HepG2 (cell line): ENCODE measurements around the gene WBP1. TPM values are rescaled to one million over a fixed set of nuclear protein-coding genes. Genes with fewer than 3 reads are reported as not detected.

Experiments
- ASH2L ChIP-seq: fragments of 300-600, 200-600 bp; sonication (generic); IDR thresholded peaks from 2 replicates; pipeline ENCODE4 v1.7.0; 2017; ENCODE audit warnings: low read depth, mild to moderate bottlenecking, moderate library complexity, mixed read lengths, low read length; ENCODE audit not compliant: insufficient read length
- ATF7 ChIP-seq, 2 experiments: fragments of 450-650 bp in 1 of 2; sonication (generic) in 1 of 2; formaldehyde crosslinking in 1 of 2; IDR thresholded peaks; 2 replicates each; pipeline versions ENCODE4 v1.4.0 to v1.6.1; 2016 to 2020; ENCODE audit warnings: antibody characterized with exemption in 1 of 2, mild to moderate bottlenecking in 1 of 2, missing genetic modification reagents in 1 of 2
- ELF3 ChIP-seq: IDR thresholded peaks from 2 replicates; pipeline ENCODE4 v1.6.1; 2016; ENCODE audit warnings: missing genetic modification reagents, missing compliant biosample characterization
- ESRRA ChIP-seq: sonication (generic); formaldehyde crosslinking; IDR thresholded peaks from 2 replicates; pipeline ENCODE4 v1.5.1; 2020; ENCODE audit warnings: mild to moderate bottlenecking, low read depth, missing genetic modification reagents
- ETV5 ChIP-seq: IDR thresholded peaks from 2 replicates; pipeline ENCODE4 v1.6.1; 2018; ENCODE audit warnings: missing biosample characterization, missing genetic modification reagents, inconsistent platforms, borderline replicate concordance
- FLYWCH1 ChIP-seq: sonication (generic); formaldehyde crosslinking; IDR thresholded peaks from 2 replicates; pipeline ENCODE4 v1.8.1; 2023; ENCODE audit warnings: mild to moderate bottlenecking, missing genetic modification reagents
- IKZF5 ChIP-seq: IDR thresholded peaks from 2 replicates; pipeline ENCODE4 v1.6.1; 2018; ENCODE audit warnings: missing genetic modification reagents, mild to moderate bottlenecking, missing compliant biosample characterization
- JUNB ChIP-seq: sonication (generic); formaldehyde crosslinking; IDR thresholded peaks from 2 replicates; pipeline ENCODE4 v1.8.0; 2022; ENCODE audit warnings: missing genetic modification reagents, mild to moderate bottlenecking, borderline replicate concordance
- MIXL1 ChIP-seq: IDR thresholded peaks from 2 replicates; pipeline ENCODE4 v1.6.1; 2016
- MYNN ChIP-seq: sonication (generic); formaldehyde crosslinking; IDR thresholded peaks from 2 replicates; pipeline ENCODE4 v1.4.0; 2020; ENCODE audit warnings: mild to moderate bottlenecking, low read depth, missing genetic modification reagents
- PBX3 ChIP-seq: sonication (generic); formaldehyde crosslinking; IDR thresholded peaks from 2 replicates; pipeline ENCODE4 v1.8.1; 2023; ENCODE audit warnings: missing genetic modification reagents, inconsistent platforms, borderline replicate concordance
- RELA ChIP-seq: sonication (generic); formaldehyde crosslinking; IDR thresholded peaks from 2 replicates; pipeline ENCODE4 v1.4.0; 2020; ENCODE audit warnings: missing genetic modification reagents
- SMAD9 ChIP-seq: sonication (generic); formaldehyde crosslinking; IDR thresholded peaks from 2 replicates; pipeline ENCODE4 v1.5.1; 2020; ENCODE audit warnings: mild to moderate bottlenecking, missing genetic modification reagents
- SOX13 ChIP-seq, 3 experiments: fragments of 450-650 bp in 1 of 3; sonication (generic) in 1 of 3; formaldehyde crosslinking in 1 of 3; IDR thresholded peaks in 2 of 3; conservative IDR thresholded peaks in 1 of 3; 2 replicates each; pipeline versions ENCODE4 v1.5.0 to v1.6.1; 2016 to 2020; ENCODE audit warnings: antibody characterized with exemption in 1 of 3, mild to moderate bottlenecking in 1 of 3, missing compliant biosample characterization in 1 of 3, missing genetic modification reagents in 1 of 3, moderate library complexity in 1 of 3
- TCF7 ChIP-seq: sonication (generic); IDR thresholded peaks from 2 replicates; pipeline ENCODE4 v1.6.1; 2016; ENCODE audit warnings: antibody characterized with exemption, low read depth
- ZC3H13 ChIP-seq: sonication (generic); formaldehyde crosslinking; IDR thresholded peaks from 2 replicates; pipeline ENCODE4 v1.8.1; 2023; ENCODE audit warnings: mild to moderate bottlenecking, missing genetic modification reagents, moderate library complexity
- ZMAT3 ChIP-seq: sonication (generic); formaldehyde crosslinking; conservative IDR thresholded peaks from 2 replicates; pipeline ENCODE4 v1.7.0; 2021; ENCODE audit warnings: missing genetic modification reagents
- ZNF143 ChIP-seq: sonication (generic); formaldehyde crosslinking; IDR thresholded peaks from 2 replicates; pipeline ENCODE4 v1.4.0; 2020; ENCODE audit warnings: missing genetic modification reagents
- ZNF350 ChIP-seq: sonication (generic); formaldehyde crosslinking; IDR thresholded peaks from 2 replicates; pipeline ENCODE4 v1.4.0; 2020; ENCODE audit warnings: mild to moderate bottlenecking, low read depth, missing genetic modification reagents, borderline replicate concordance
- ZNF550 ChIP-seq: sonication (generic); formaldehyde crosslinking; IDR thresholded peaks from 2 replicates; pipeline ENCODE4 v1.4.0; 2020; ENCODE audit warnings: mild to moderate bottlenecking, missing genetic modification reagents, borderline replicate concordance
- ZNF605 ChIP-seq: sonication (generic); formaldehyde crosslinking; IDR thresholded peaks from 2 replicates; pipeline ENCODE4 v1.8.0; 2022; ENCODE audit warnings: mild to moderate bottlenecking, missing genetic modification reagents
- ZNF644 ChIP-seq: IDR thresholded peaks from 2 replicates; pipeline ENCODE4 v1.6.1; 2016; ENCODE audit warnings: low read depth
- ZNF850 ChIP-seq: sonication (generic); formaldehyde crosslinking; conservative IDR thresholded peaks from 2 replicates; pipeline ENCODE4 v1.9.0; 2021; ENCODE audit warnings: mild to moderate bottlenecking, missing genetic modification reagents
- polyA plus RNA-seq, 8 experiments: library from polyadenylated mRNA; depleted of rRNA in 3 of 8; stranded (reverse) in 7 of 8; unstranded in 1 of 8; fragments of >200 nt; fragmentation: Illumina TruSeq in 4 of 8; extraction: Trizol in 4 of 8; gene quantifications; 2 replicates each; pipeline versions ENCODE4 v1.2.1 to v1.2.3, GENCODE V29; 2011 to 2016; ENCODE audit warnings: low read depth in 4 of 8, missing spikeins in 1 of 8, mixed read lengths in 1 of 8; ENCODE audit not compliant: insufficient read depth in 1 of 8
- total RNA-seq, 5 experiments: library from RNA; depleted of rRNA; stranded (reverse); fragments of >200 nt; fragmentation: Illumina TruSeq; extraction: Trizol; gene quantifications; 2 replicates each; pipeline ENCODE4 v1.2.3, GENCODE V29; 2016; ENCODE audit warnings: low read depth in 1 of 5
- TF ChIP-seq, protein P1 (sequence below): sonication (generic); formaldehyde crosslinking; IDR thresholded peaks from 2 replicates; pipeline ENCODE4 v1.8.0; 2022; ENCODE audit warnings: mild to moderate bottlenecking, missing genetic modification reagents, moderate library complexity

WBP1 gene
- total and polyA plus RNA-seq, 2 of the 13 experiments (the other 11 are each of a cell fraction or from before 2014, with no cell fraction given) = 38.8 to 85.7 TPM

GRCh38 chr2:74488643-74489481 lies 30.6 kb downstream of the WBP1 start (continued):
- TF ChIP-seq FLYWCH1 (CRISPR knock-in tag) (no peak), ETV5 (CRISPR knock-in tag) (peak; percentile 34; the same call in 1 of the 2 replicates), RELA (no peak), SMAD9 (CRISPR knock-in tag) (no peak), ZNF350 (CRISPR knock-in tag) (peak; percentile 63; the same call in 1 of the 2 replicates), ATF7 (IDR thresholded peaks at IDR 0.05) (peak; percentile 54), ATF7 (CRISPR knock-in tag; IDR thresholded peaks at IDR 0.05) (no peak), ZNF605 (CRISPR knock-in tag) (peak; percentile 35; the same call in 1 of the 2 replicates), ZNF143 (CRISPR knock-in tag) (no peak), ZNF850 (CRISPR knock-in tag) (no peak), ELF3 (CRISPR knock-in tag) (0 out of 2 replicates have a peak, but pooled peaks have one; percentile 49), ZNF644 (CRISPR knock-in tag) (no peak), ASH2L (peak; percentile 69), ZC3H13 (peak; percentile 92), ESRRA (CRISPR knock-in tag) (peak; percentile 72; the same call in 1 of the 2 replicates), ZMAT3 (no peak), JUNB (CRISPR knock-in tag) (peak; percentile 72; the same call in 1 of the 2 replicates), MYNN (CRISPR knock-in tag) (0 out of 2 replicates have a peak, but pooled peaks have one; percentile 14), MIXL1 (CRISPR knock-in tag) (peak; percentile 99), SOX13 (IDR thresholded peaks at IDR 0.05) (peak; percentile 81), SOX13 (CRISPR knock-in tag; conservative IDR thresholded peaks at IDR 0.05 in 1 of 2, IDR thresholded peaks at IDR 0.05 in 1 of 2) (peak in 1 of 2 experiments; percentile 90; a peak in 2 of 4 replicates), IKZF5 (CRISPR knock-in tag) (peak; percentile 48; the same call in 1 of the 2 replicates), TCF7 (peak; percentile 98), PBX3 (CRISPR knock-in tag) (no peak), ZNF550 (CRISPR knock-in tag) (no peak)
- TF ChIP-seq, protein P1, sequence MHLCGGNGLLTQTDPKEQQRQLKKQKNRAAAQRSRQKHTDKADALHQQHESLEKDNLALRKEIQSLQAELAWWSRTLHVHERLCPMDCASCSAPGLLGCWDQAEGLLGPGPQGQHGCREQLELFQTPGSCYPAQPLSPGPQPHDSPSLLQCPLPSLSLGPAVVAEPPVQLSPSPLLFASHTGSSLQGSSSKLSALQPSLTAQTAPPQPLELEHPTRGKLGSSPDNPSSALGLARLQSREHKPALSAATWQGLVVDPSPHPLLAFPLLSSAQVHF (CRISPR knock-in tag) = peak; percentile 62; the same call in 1 of the 2 replicates
